ENCODE data around the gene MRPS18A.

MRPS18A gene

DNA sequence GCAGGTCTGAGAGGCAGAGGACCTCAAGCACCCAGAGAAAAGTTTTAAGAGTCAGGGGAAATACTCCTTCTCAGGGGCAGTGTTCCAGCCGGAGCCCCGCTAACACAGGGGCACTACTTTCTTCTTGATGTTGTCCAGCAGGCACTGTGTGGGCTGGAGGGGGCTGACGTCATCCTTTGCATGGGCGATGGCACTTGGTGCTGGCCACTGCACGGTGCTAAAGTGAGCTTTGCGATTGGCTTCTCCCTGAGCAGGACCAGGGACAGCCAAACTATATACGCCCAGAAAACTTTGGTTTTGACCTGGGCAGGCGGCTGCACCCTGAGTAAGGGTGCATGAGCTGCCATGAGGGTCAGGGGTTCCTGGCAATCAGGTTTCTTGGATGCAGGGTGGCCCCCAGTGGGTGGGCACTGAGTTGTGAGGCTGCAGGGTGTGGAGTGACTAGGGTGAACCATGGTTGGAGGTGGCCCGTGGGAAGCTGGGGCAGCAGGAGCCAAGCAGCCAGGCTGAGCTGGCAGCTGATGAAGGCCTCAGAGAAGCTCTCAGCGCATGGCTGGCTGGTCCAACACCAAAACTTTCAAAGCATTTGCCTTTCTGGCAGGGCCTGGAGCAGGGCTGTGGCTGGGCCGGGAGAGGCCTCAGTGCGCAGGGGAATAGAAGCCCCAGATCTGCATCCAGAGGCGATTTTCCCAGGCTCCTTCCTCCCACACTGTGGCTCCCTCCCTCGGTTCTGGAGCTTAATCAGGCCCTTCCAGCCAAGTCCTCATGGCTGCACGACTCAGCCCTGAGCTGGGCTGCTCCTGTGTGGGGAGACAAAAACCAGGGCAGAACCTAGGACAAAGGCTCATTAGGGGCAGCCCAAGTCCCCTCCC is 18.3 kb downstream of the MRPS18A start:
- H3K27ac ChIP-seq = peak overlapping the region; percentile 67
- no peak overlapping the region for H3K9ac ChIP-seq
- H3K4me1 ChIP-seq = peaks cover 35% of the 10 kb centered on the region

DNA sequence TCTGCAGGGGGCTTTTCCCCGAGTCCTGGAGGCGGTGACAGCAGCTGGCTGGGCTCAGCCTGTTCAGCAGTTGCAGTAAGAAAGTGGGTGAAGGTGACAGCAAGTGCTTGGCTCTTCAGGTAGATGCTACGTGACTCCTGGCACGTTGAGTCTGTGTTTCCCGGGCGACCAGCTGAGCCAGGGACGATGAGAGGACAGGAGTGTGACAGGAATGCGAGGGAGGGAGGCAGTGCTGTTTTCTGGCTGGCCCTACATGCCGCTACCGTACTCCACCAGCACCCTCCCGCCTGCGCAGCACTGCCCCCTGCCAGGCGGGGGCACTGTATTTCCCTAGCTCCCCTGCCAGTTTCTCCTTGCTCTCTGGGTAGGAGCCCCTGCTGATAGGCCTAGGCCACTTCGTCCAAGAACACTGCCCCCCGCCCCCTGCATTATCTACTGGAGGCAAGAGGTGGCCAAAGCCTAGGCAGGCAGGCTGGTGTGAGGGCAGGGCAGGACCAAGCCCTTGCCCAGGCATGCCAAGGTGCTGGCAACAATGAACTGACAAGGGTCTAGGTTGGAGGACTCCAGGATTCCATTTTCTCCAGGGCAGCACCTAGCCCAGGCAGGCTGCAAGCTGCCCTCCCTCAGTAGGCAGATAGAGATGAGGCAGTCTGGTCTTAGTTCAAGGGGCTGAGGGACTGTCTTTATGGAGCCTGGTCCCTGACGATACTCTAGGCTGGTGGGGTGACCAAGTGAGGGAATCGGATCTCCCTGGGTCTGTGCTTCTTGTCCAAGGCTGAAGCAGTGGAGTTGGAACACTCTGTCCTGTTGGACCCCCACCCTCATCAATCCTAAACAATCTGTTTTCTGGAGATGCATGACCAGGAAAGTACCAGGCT is 19.2 kb downstream of the MRPS18A start:
- Histone ChIP-seq H3K4me2 (ENCODE audit: low read length) (no peak overlapping the region), H3K4me3 (ENCODE audit: low read depth, low read length) (no peak overlapping the region), H3K9me3 (ENCODE audit: control insufficient read depth, low read length) (no peaks in the 10 kb centered on the region), H3K27me3 (ENCODE audit: control insufficient read depth, insufficient read depth, low read length) (no peaks in the 10 kb centered on the region), H2AFZ (peak overlapping the region; percentile 26), H3K4me1 (peaks cover 35% of the 10 kb centered on the region), H3K36me3 (ENCODE audit: control insufficient read depth, insufficient read depth, low read length) (no peaks in the 10 kb centered on the region), H3K27ac (peak overlapping the region; percentile 67), H3K79me2 (no peaks in the 10 kb centered on the region), H3K9ac (no peak overlapping the region)
- TF ChIP-seq, protein P1, sequence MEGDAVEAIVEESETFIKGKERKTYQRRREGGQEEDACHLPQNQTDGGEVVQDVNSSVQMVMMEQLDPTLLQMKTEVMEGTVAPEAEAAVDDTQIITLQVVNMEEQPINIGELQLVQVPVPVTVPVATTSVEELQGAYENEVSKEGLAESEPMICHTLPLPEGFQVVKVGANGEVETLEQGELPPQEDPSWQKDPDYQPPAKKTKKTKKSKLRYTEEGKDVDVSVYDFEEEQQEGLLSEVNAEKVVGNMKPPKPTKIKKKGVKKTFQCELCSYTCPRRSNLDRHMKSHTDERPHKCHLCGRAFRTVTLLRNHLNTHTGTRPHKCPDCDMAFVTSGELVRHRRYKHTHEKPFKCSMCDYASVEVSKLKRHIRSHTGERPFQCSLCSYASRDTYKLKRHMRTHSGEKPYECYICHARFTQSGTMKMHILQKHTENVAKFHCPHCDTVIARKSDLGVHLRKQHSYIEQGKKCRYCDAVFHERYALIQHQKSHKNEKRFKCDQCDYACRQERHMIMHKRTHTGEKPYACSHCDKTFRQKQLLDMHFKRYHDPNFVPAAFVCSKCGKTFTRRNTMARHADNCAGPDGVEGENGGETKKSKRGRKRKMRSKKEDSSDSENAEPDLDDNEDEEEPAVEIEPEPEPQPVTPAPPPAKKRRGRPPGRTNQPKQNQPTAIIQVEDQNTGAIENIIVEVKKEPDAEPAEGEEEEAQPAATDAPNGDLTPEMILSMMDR (IDR thresholded peaks at IDR 0.05) = peak; percentile 68

More for the DNA sequence above, 18.3 kb downstream of the MRPS18A start:
- Histone ChIP-seq H3K36me3 (ENCODE audit: control insufficient read depth, insufficient read depth, low read length) (no peaks in the 10 kb centered on the region), H3K27me3 (ENCODE audit: control insufficient read depth, insufficient read depth, low read length) (no peaks in the 10 kb centered on the region), H3K79me2 (no peaks in the 10 kb centered on the region), H3K4me2 (ENCODE audit: low read length) (no peak overlapping the region), H2AFZ (peak overlapping the region; percentile 20), H3K9me3 (ENCODE audit: control insufficient read depth, low read length) (no peaks in the 10 kb centered on the region), H3K4me3 (ENCODE audit: low read depth, low read length) (no peak overlapping the region)
- TF ChIP-seq, protein P1 (IDR thresholded peaks at IDR 0.05) = no peak

DNA sequence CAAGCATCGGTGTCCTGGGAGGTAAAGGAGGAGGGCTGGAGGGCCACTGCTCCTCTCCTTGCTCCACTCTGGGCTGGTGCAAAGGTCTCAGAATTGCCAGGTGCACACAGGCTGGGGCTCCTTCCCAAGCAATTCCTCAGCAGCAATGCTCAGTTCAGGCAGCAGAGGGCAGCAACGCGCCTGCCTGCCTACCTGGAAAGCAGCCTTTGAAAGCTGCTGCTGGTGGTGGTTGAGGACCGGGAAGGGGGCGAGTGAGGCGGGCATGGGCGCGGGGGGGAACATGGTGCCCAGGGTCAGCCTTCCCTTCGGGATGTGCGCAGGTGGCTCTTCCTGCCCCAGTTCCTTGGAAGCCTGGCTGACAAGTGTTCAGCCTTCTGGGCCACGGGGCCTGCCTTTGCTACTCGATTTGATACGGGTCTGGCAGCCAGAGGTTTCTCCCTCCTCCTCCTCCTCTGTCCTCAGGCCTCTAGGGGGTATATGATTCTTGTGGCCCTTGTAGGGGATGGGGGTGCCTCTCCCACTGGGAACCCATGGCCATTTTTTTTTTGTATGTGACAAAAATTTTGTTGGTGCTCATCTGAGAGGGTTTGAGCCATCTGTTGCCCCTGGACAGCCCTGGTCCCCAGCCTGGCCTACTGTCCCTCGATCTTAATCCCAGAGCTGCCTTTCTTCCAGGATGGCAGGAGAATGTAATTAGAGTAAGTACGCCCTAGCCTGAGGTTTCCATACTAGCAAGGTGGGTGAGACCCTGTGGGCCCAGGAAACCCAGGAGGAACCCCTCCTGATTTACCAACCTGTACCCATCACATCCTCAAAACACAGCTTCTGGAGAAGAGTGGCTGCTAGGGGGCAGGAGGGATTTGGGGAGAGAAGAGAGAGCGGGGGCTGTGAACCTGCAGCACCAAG is 20.1 kb downstream of the MRPS18A start:
- TF ChIP-seq, protein P1 (IDR thresholded peaks at IDR 0.05) = peak; percentile 98
- Histone ChIP-seq H3K79me2 (no peaks in the 10 kb centered on the region), H3K9ac (no peak overlapping the region), H3K9me3 (ENCODE audit: control insufficient read depth, low read length) (no peaks in the 10 kb centered on the region), H2AFZ (peak overlapping the region; percentile 65), H3K4me3 (ENCODE audit: low read depth, low read length) (no peak overlapping the region), H3K27me3 (ENCODE audit: control insufficient read depth, insufficient read depth, low read length) (no peaks in the 10 kb centered on the region), H3K4me2 (ENCODE audit: low read length) (no peak overlapping the region), H3K4me1 (peaks cover 35% of the 10 kb centered on the region), H3K27ac (peak overlapping the region; percentile 43), H3K36me3 (ENCODE audit: control insufficient read depth, insufficient read depth, low read length) (no peaks in the 10 kb centered on the region)

DNA sequence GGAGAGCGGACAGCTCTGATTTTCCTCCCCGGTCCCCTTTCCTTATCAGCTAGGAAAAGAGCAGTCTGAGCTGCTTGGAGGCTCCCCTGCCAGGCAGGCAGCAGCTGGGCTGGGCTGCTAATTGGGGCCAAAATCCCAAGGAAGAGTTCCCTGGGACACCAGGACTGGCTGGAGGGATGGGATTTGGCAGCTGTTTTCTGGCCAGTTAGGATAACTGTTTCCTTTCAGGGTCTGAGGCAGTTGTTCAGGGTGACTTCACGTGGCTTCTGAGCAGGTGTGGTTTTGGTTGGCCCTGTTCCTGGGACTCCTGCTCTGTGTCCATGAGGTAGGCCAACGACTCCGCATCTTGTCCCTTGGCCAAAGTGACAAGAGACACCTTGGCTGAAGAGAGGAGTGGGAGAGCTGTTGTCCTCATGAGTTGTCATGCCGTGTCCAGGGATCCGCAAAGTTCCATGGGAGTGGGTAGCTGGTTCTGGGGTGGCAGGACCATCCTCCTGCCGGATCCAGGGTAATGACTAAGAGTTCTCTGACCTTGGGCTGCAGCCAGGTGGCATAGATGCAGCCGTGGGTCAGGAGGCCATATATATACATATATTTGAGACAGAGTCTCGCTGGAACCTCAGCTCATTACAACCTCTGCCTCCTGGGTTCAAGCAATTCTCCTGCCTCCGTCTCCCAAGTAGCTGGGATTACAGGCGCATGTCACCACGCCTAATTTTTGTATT is 21.2 kb downstream of the MRPS18A start:
- H3K27ac ChIP-seq = no peak overlapping the region
- peaks cover 35% of the 10 kb centered on the region for H3K4me1 ChIP-seq
- no peaks in the 10 kb centered on the region for H3K9me3 ChIP-seq (ENCODE audit: control insufficient read depth, low read length)
- H3K27me3 ChIP-seq (ENCODE audit: control insufficient read depth, insufficient read depth, low read length) = no peaks in the 10 kb centered on the region
- H3K9ac ChIP-seq = no peak overlapping the region
- no peak overlapping the region for H2AFZ ChIP-seq
- no peaks in the 10 kb centered on the region for H3K36me3 ChIP-seq (ENCODE audit: control insufficient read depth, insufficient read depth, low read length)
- TF ChIP-seq, protein P1 (IDR thresholded peaks at IDR 0.05) = no peak
- H3K4me2 ChIP-seq (ENCODE audit: low read length) = no peak overlapping the region
- no peaks in the 10 kb centered on the region for H3K79me2 ChIP-seq
- H3K4me3 ChIP-seq (ENCODE audit: low read depth, low read length) = no peak overlapping the region
